Urothelium cell line (cell line): ENCODE measurements around the gene BICDL1.

ENCODE experiments used
- DNase-seq: peaks from one replicate; pipeline ENCODE4 v3.0.0; 2011; ENCODE audit warnings: low spot score, mixed read lengths
- FAIRE-seq: peaks from 2 replicates; lab custom pipeline; 2011; peaks lifted over from hg19 to GRCh38; lab: Jason Lieb, UNC

The BICDL1 gene

GRCh38 chr12:120098756-120099470 lies 109.9 kb downstream of the BICDL1 start:
- no peak for DNase-seq

DNA sequence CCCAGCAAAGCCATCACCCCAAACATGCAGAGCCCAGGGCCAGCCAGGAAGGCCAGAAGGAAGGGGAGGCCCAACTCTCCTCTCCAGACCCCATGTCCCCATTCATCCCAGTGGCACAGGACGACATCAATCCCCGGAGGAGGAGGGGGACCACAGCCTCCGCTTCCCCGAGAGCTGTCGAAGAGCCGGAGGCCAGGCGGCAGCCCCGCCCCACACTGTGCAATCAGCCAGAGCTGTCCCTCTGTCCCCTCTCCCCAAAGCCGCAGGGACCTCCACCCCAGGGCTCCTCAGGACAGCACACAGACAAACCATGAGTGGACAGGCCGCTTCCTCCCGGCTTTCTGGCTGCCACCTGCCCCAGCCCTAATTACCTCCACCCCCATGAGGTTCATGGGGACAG lies 110.7 kb downstream of the BICDL1 start:
- FAIRE-seq (no peak), DNase-seq (no peak)

More at GRCh38 chr12:120098756-120099470, 109.9 kb downstream of the BICDL1 start:
- FAIRE-seq: no peak

DNA sequence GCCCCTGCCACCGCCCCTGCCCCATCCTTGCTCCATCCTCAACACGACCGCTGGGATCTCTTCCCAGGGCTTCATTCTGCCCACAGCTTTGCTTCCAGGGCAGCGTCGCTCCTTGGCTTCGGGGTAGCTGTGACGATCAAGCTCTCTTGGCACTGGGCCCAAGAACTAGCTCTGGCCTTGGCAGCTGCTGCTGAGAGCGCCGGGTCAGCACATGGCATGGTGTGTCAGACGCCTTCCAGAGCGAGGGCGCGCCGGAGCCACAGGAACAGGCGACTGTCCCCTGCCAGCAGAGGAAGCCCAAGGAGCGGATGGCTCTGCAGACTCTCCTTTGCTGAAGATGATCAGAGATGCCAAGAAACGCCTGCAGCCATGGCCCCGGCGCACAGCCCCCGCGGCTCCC lies 111.6 kb downstream of the BICDL1 start:
- FAIRE-seq: no peak
- no peak for DNase-seq

DNA sequence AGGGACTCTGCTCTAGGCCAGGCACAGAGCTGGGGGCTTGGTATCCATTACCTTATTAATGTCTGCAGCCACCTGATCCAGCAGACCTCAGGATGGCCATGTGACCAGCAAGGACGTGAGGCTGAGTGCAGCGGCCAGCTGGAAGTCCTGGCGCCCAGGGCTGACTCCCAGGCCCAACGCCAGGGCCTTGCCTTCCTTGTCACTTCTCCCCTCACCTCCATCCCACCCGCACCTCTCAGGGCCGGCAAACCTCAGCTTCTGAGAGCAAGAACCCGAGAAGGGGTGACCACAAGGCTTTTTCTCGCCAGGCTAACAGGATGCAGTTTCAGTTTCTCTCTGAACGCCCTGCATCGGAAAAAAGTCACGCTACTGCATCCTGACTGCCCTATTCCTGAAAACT lies 112.1 kb downstream of the BICDL1 start:
- DNase-seq (no peak), FAIRE-seq (no peak)

- FAIRE-seq (no peak), DNase-seq (no peak)
These were observed 112.6 kb downstream of the BICDL1 start for GRCh38 chr12:120101617-120102016.

- DNase-seq (no peak), FAIRE-seq (no peak)
These were observed 113.4 kb downstream of the BICDL1 start for GRCh38 chr12:120102189-120103043.

DNA sequence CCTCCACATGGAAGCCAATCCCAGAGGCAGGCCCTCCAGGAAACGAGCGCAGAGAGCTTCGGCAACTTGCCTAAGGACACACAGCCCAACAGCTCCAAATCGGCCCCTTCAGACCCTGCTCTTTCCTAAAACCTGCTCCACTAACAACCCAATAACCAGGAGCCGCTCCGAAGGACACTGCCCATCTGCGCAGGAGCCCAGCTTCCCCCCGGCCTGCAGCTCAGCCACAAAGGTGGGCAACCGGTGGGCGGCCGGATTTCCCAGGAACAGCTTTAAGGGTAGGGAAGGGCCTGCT lies 114.0 kb downstream of the BICDL1 start:
- FAIRE-seq (no peak), DNase-seq (no peak)

DNA sequence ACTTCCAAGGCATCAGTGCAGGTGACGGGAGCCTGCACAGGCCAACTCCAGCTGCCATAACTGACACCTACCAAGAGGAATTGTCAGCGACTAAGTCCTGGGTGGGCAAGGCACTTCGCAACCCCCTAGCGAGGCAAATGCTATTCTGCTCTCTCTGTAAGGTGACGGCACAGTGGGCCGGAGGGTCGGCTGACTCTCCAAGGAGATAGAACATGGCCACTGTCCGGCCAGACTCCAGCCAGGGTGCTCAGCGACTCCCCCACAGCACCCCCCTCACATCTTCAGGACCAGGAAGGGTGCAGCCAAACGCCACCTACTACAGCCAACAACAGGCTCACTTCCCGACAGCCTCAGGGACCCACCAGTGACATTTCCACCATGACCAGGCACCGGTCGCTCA lies 114.3 kb downstream of the BICDL1 start:
- FAIRE-seq: no peak
- no peak for DNase-seq

DNA sequence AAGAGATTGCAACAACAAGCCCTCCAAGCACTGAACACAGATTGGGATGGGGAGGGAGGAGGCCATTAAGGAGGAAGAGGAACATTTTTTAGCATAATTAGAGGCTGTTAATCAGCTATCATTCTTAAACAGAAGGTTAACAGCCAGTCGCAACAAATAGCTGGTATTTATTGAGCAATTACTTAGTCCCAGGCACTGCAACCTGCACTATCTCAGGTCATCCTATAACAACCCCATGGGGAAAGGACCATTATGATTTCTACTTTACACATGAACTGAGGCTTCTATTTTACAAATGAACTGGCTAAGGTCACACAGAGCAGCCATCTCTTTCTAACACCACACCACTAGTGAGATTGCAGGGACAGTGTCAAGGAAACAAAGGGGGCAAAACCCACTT lies 117.1 kb downstream of the BICDL1 start:
- FAIRE-seq (no peak), DNase-seq (no peak)

DNA sequence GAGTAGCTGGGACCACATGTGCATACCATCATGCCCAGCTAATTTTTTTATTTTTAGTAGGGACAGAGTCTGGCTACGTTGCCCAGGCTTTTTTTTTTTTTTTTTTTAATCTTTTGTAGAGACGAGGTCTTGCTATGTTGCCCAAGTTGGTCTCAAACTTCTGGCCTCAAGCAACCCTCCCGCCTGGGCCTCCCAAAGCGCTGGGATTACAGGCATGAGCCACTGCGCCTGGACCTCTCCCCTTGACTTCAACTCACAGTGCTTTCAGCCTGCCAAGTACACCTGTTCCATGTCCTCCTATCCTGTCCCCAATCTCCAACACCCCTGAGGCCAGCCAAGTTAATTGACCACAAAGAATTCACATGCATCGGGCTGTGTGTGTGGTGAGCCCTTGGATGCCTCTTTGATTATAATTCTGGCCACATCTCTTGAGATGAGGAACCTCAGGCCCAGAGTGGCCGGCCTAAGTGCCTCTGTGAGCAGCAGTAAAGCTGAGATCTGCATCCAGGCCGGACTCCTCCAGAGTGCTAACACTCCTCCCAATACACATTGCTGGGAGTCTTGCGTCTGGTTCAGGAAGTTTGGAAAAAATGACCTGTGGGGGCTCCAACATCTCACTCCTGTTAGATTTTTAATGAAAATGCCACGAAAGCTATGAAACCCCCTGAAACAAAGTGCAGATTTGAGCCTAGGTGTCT lies 120.7 kb downstream of the BICDL1 start:
- FAIRE-seq (no peak), DNase-seq (no peak)

GRCh38 chr12:120110550-120111501 lies 121.8 kb downstream of the BICDL1 start:
- DNase-seq: no peak
- FAIRE-seq: no peak

- FAIRE-seq: no peak
These were observed 126.0 kb downstream of the BICDL1 start for GRCh38 chr12:120115066-120115465.

DNA sequence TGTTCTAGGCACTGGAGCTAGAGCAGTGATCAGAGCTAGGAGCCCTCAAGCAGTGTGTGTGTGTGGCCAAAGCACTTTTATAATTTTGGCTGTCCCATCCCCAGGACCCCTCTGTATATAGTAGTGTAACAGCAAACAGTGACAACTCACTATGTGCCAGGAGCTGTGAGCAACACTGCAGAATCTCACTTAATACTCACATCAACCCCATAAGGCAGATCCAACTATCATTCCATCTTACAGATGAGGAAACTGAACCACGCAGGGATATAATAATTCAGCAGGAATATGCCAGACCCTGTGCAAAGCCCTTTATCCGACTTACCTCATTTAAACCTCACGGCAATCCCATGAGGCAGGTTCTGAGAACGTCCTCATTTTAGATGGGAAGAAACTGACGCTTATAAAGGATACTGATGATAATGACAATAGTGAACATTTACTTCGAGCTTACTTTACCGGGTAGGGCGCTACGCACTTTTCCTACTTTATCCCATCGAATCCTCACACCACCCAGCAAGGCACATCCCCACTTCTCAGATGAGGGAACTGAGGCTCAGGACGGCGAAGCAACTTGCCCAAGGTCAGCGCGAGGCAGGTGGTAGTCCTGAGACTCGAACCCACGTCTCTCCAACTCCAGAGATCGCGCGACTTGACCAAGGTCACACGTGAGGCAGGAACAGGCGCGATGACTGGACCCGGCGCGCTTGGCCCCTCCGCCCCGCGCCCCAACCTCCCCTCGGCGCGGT lies 126.8 kb downstream of the BICDL1 start:
- DNase-seq (peak; percentile 59), FAIRE-seq (no peak)

More at GRCh38 chr12:120115066-120115465, 126.0 kb downstream of the BICDL1 start:
- DNase-seq: no peak

GRCh38 chr12:120116441-120116791 lies 127.4 kb downstream of the BICDL1 start, which contains the start of gene RAB35:
Gene RAB35, minus strand, starts transcription at chr12:120116753. Its CDS starts 103 bp downstream, at chr12:120116650.
- FAIRE-seq (no peak), DNase-seq (no peak)

DNA sequence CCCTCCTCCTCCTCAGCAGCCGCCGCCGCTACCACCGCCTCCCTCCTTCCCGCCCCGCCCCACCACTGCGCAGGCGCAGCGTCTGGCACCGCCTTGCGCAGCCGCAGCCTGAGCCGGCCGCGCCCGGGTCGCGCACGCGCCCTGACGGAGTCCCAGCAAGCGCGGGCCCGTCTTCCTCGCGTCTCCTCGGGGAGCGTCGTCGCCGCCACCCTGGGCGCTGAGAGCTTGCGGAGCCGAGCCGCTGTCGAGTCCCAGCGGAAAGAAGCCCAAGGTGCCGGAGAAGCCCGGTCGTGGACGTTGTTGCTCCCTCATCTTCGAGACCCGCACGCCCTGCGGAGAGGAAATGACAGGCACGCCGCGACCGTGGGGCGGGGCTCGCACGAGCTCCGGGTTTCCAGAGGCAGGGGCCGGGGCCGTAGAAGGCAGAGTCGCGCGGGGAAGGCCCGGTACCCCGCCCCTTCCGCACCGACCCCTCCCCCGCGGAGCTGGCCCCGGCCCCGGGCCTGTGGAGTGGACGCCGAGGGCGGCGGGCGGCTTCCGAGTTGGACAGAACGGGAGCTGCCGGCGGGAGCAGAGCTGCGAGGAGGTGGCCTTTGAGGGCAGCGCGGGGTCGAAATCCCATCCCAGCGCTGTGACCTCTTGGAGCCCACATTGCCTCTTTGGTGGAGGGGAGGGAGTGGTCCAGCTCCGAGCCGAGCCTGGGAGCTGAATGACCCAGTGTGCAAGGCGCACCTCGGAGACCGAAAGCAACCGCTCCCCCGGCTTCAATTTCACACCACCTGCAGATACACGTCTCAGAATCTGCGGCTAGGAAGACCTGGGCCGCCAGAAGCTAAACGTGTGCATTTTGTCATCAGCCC lies 128.0 kb downstream of the BICDL1 start:
- DNase-seq: peak; percentile 99
- FAIRE-seq: peak; percentile 77

DNA sequence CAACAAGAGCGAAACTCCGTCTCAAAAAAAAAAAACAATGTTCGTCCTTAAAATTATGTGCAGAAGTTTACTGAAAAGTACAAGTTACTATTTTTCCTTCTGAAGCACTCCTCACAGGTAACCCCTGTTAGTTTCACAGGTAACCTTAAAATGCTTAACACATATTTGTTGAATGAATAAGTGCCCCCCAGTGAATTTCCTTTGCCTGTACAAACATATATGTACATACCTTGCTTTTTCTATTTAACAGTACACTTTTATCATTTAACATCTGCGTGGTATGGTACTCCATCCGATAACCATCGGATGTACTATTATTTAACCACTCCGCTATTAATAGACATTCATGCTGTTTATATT lies 128.9 kb downstream of the BICDL1 start:
- no peak for DNase-seq
- FAIRE-seq: no peak

DNA sequence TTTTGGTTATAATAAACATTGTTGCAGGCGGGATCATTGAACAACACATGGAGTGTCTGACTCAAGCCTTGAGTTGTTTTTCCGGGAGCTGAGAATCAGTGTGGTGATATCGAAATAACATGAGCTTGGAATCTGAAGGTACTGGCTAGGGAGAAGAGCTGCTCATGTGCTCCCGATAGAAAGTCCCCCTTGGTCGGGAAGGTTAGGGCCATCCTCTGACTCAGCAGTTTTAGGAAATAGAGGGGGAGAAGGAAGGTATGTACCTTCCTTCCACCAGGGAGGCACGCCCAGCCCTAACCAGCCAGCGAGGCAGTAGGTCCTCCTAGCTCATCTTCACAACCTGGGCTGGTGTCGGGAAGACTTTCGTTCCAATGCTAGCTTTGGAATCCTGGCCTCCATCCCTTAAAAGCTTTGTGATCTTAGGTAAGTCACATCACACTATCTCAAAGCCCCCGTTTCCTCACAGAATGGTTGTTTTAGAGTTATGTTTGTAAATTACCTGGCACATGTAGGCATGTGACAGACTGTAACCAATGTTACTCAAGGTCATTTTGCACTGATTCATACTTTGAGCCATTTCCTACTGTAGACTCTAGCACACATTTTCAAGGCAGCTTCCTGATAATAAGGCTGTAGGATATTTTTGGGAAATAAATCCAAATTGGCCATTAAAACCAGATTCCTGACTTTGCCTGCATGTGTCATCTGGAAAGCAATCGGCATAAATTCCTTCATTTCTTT lies 129.5 kb downstream of the BICDL1 start:
- peak; percentile 53 for DNase-seq
- no peak for FAIRE-seq

DNA sequence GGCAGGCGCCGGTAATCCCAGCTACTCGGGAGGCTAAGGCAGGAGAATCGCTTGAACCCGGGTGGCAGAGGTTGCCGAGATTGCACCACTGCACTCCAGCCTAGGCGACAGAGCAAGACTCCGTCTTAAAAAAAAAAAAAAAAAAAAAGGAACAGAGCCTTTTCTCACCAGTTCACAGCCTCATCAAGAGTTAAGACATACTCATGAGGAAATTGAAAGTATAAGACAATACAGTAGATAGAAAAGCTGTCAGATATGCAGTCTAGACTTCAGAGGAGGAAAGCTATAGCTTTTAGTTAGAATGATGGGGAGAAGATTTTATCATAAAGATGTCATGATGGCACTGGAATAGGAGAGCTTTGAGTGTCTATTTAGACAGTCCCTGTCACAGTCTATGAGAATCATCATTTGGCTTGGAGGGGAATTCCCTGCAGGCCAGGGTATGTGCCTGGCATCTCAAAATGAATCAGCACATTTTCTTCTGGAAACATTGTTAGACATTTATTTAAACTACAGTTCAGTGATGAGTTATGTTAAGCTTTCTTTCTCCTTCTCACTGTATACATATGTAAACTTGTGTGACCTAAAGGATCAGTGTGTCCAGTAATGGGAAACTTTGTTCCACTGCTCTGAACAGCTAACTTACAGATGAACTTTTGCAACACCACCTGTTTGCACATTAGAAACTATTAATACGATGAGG lies 130.4 kb downstream of the BICDL1 start:
- no peak for FAIRE-seq
- no peak for DNase-seq
